Measurements from ENCODE around the gene MYO9A.
A peak's percentile ranks its signal among the peaks of the same experiment; 100 is the strongest.
"Not testable (repeated sequence)": the region's sequence is repeated elsewhere in the genome, so short reads cannot be mapped to it uniquely, and the experiment has no call there.

Gene MYO9A

DNA sequence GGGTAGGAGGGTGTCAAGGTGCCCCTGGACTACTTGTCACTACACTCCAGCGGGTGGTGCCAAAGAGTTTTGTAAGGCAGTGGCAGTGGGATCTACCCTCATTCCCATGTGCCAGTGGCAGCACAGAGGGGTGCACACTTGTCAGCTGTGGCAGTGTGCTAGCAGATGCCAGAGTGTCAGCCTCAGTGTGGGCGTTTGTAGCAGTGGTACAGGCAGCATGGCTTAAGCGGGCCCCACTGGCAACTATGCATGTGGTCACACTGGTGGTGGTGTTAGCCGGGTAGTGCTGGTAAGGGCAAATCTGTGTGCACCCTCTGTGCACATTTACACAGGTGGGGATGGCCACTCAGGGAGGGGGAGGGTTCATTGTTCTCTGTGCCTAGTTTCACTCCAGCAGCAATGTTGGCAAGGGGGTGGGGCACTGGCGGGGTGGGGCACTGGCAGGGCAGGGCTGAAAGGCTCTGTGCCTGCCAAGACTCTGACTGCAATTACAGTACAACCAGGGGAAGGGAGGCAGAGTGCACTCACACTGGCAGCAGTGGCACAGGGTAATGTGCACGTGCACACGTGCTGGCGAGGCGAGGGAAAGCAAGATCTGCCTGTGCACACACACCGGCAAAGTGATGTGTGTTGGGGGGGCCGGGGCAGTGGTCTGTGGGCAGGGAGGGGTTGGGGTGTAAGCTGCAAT, 31.8 kb downstream of the MYO9A start:
- H3K9me3 Mint-ChIP-seq, result peaks cover 20 to 31% of the 10 kb centered on the region in 2 donors
- no peak for ATAC-seq

DNA sequence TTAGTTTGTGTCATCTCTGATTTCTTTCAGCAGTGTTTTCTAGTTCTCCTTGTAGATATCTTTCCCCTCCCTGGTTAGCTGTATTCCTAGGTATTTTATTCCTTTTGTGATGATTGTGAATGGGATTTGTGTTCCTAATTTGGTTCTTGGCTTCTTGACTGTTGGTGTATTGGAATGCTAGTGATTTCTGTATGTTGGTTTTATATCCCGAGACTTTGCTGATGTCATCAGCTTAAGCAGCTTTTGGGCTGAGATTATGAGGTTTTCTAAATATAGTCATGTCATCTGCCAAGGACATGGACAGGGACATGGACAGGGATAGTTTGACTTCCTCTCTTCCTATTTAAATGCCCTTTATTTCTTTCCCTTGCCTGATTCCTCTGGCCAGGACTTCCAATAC, 35.8 kb downstream of the MYO9A start:
- ATAC-seq, result no peak
- no peak for DNase-seq
- Mint-ChIP-seq H3K27me3 (no peaks in the 10 kb centered on the region), H3K4me3 (no peak overlapping the region), H3K27ac (no peak overlapping the region), H3K9me3 (peaks cover 20 to 31% of the 10 kb centered on the region in 2 donors), H3K4me1 (peaks cover 14% of the 10 kb centered on the region)

More for the DNA sequence above, 31.8 kb downstream of the MYO9A start:
- no peaks in the 10 kb centered on the region for H3K4me1 Mint-ChIP-seq
- H3K4me3 Mint-ChIP-seq, result no peak overlapping the region
- no peak overlapping the region for H3K27ac Mint-ChIP-seq
- DNase-seq, result no peak
- no peaks in the 10 kb centered on the region for H3K27me3 Mint-ChIP-seq

DNA sequence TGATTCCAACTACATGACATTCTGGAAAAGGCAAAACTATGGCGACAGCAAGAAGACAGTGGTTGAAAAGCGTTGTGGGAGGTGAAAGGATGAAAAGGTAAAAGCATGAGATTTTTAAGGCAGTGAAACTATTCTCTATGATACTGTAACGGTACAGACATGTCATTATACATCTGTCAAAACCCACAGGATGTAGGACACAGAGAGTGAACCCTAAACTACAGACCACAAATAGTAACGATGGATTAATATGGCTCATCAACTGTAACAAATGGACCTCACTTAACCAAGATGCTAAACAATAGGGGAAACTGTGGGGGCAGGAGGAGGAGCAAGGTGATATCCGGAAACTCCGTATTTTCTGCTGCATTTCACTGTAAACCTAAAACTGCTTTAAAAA, 39.1 kb downstream of the MYO9A start:
- Mint-ChIP-seq H3K4me3 (no peak overlapping the region), H3K27ac (no peak overlapping the region), H3K27me3 (no peaks in the 10 kb centered on the region), H3K9me3 (peaks cover 14 to 20% of the 10 kb centered on the region in 2 donors), H3K4me1 (peaks cover 20% of the 10 kb centered on the region)
- no peak for DNase-seq
- ATAC-seq, result peak; percentile 82

DNA sequence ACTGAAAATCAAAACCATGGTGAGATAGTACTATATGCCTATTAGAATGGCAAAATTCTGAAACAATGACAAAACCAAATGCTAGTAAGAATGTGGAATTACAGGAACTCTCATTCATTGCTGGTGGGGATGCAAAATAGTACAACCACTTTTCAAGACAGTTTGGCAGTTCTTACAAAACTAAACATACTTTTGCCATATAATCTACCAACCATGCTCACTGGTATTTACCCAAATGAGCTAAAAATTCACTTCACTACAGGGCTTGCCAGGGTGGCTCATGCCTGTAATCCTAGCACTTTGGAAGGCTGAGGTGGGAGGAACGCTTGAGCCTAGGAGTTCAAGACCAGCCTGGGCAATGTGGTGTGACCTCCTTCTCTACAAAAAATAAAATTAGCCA, 40.0 kb downstream of the MYO9A start:
- peaks cover 20% of the 10 kb centered on the region for H3K4me1 Mint-ChIP-seq
- peaks cover 6 to 11% of the 10 kb centered on the region in 2 donors for H3K9me3 Mint-ChIP-seq
- H3K27ac Mint-ChIP-seq, result peak overlapping the region in 1 of 2 donors; percentile 31
- ATAC-seq (no peak), DNase-seq (no peak)
- no peaks in the 10 kb centered on the region for H3K27me3 Mint-ChIP-seq
- H3K4me3 Mint-ChIP-seq, result no peak overlapping the region

DNA sequence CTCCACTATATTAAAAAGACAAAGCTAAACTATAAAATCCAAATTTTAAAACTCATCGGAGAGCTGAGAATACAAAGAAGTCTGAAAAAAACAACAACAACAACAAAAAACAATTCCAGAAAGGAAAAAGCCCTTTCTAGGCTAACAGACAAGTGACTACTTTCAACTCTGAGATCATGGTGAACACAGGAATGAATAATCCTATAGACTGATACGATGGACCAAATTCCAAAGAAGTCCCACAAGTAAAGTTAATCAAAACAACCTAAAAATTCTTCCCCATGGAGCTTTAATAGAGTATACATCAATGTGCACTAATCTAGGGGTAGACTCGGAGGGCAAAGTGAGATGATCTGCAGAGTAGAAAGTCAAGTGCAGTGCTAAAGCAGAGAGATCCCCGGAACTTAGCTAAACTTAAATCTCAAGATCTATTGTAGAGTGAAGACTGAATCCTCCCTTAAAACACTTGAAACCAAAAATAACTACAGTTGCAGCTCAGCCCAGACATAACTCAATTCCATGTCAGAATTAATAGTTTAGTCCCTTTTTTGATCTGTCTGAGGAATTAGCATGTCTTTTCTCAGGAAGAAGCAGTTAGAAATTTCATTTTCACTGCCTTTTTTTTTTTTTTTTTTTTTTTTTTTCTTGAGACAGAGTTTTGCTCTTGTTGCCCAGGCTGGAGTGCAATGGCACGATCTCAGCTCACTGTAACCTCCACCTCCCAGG, 43.5 kb downstream of the MYO9A start:
- H3K27me3 Mint-ChIP-seq, result no peaks in the 10 kb centered on the region
- H3K4me1 Mint-ChIP-seq, result peaks cover 32% of the 10 kb centered on the region
- DNase-seq (no peak), ATAC-seq (no peak)
- no peaks in the 10 kb centered on the region for H3K9me3 Mint-ChIP-seq
- peak overlapping the region in 1 of 2 donors; percentile 48 for H3K27ac Mint-ChIP-seq
- H3K4me3 Mint-ChIP-seq, result no peak overlapping the region

DNA sequence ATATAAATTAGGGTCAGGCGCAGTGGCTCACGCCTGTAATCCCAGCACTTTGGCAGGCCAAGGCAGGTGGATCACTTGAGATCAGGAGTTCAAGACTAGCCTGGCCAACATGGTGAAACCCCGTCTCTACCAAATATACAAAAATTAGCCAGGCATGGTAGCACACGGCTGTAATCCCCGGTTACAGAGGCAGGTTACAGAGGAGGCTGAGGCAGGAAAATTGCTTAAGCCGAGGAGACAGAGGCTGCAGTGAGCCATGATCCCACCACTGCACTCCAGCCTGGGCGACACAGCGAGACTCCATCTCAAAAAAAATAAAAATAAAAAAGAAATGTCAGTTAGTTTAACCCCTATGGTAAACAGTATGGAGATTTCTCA, 46.5 kb downstream of the MYO9A start:
- H3K27ac Mint-ChIP-seq, H3K4me3 Mint-ChIP-seq, ATAC-seq, H3K9me3 Mint-ChIP-seq, H3K27me3 Mint-ChIP-seq, DNase-seq: not testable (repeated sequence)
- H3K4me1 Mint-ChIP-seq, result peaks cover 17% of the 10 kb centered on the region

DNA sequence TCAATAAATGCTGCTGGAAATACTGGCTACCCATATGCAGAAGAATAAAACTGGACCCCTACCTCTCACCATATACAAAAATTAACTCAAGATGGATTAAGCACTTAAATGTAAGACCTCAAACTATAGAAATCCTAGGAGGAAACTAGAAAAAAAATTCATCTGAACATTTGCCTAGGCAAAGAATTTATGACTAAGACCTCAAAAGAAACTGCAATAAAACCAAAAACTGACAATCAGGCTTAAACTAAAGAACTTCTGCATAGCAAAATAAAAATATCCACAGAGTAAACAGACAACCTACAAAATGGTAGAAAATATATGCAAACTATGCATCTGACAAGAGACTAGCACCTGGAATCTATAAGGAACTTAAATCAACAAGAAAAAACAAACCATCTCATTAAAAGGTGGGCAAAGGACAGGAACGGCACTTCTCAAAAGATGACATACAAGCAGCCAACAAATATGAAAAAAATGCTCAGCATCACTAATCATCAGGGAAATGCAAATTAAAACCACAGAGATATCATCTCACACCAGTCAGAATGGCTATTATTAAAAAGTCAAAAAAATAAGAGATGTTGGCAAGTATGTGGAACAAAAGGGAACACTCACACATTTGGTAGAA, 47.0 kb downstream of the MYO9A start:
- DNase-seq, result no peak
- no peak overlapping the region for H3K4me3 Mint-ChIP-seq
- H3K9me3 Mint-ChIP-seq, result no peaks in the 10 kb centered on the region
- no peak overlapping the region for H3K27ac Mint-ChIP-seq
- H3K27me3 Mint-ChIP-seq, result no peaks in the 10 kb centered on the region
- ATAC-seq, result no peak
- peaks cover 17% of the 10 kb centered on the region for H3K4me1 Mint-ChIP-seq

DNA sequence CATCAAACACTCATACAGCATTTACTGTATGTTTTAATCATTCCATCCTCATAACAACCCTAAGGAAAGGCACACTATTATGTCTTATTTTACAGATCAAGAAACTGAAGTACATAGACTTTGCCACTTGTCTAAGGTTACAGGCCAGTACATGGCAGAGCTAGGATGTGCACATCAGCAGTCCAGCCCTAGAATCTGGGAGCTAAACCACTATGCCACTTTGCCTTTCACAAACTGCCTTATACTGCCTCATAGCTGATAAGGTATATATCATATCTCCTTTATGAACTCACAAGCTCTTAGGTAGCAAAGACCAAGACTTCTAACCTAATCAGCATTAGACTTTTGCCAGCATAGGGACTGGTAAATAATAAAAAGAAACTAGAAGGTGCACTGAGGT, 49.1 kb downstream of the MYO9A start:
- H3K9me3 Mint-ChIP-seq, result no peaks in the 10 kb centered on the region
- no peaks in the 10 kb centered on the region for H3K27me3 Mint-ChIP-seq
- no peak overlapping the region for H3K27ac Mint-ChIP-seq
- DNase-seq, result no peak
- no peak for ATAC-seq
- H3K4me1 Mint-ChIP-seq, result peaks cover 12% of the 10 kb centered on the region
- H3K4me3 Mint-ChIP-seq, result no peak overlapping the region

DNA sequence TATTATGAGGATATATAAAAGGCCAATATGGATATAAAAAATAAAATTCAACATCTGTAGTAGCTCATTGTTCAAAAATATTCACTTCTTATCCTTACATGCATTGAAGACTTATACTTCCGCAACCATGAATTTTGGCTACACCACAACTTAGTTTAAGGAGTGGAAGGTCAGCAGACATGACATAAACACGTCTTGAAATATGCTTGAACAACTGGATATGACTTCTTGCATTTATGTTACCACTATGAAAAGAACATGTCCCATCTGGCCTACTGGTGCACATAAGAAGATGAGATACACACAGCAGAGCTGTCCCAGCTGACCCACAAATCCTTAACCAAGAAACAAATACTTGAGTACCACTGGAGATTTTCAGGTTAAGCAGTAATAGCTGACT, 52.1 kb downstream of the MYO9A start:
- no peak for ATAC-seq
- Mint-ChIP-seq H3K4me1 (peaks cover 16% of the 10 kb centered on the region), H3K4me3 (no peak overlapping the region), H3K9me3 (peaks cover 0 to 12% of the 10 kb centered on the region in 2 donors), H3K27me3 (no peaks in the 10 kb centered on the region), H3K27ac (no peak overlapping the region)
- no peak for DNase-seq

DNA sequence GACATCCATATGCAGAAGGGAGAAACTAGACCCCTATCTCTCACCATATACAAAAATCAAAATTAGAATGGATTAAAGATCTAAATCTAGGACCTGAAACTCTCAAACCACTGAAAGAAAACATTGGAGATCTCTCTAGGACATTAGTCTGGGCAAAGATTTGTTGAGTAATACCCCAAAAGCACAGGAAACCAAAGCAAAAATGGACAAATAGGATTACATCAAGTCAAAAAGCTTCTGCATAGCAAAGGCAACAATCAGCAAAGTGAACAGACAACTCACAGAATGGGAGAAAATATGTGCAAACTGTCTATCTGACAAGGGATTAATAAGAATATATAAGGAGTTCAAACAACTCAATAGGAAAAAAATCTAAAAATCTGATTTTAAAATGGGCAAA, 54.8 kb downstream of the MYO9A start:
- Mint-ChIP-seq H3K4me1 (peaks cover 17% of the 10 kb centered on the region), H3K27ac (no peak overlapping the region), H3K9me3 (peaks cover 0 to 12% of the 10 kb centered on the region in 2 donors), H3K27me3 (no peaks in the 10 kb centered on the region), H3K4me3 (no peak overlapping the region)
- DNase-seq (no peak), ATAC-seq (no peak)

DNA sequence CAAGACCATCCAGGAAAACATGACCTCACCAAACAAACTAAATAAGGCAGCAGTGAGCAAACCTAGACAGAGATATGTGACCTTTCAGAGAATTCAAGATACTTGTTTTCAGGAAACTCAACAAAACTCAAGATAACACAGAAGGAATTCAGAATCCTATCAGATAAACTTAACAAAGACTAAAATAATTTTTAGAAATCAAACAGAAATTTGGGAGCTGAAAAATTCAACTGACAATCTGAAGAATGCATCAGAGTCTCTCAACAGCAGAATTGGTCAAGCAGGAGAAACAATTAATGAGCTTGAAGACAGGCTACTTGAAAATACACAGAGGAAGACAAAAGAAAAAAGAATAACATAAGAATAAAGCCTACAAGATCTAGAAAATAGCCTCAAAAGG, 55.6 kb downstream of the MYO9A start:
- Mint-ChIP-seq H3K27me3 (no peaks in the 10 kb centered on the region), H3K9me3 (peaks cover 0 to 12% of the 10 kb centered on the region in 2 donors), H3K4me3 (no peak overlapping the region), H3K4me1 (peaks cover 20% of the 10 kb centered on the region), H3K27ac (no peak overlapping the region)
- DNase-seq, result no peak
- ATAC-seq, result no peak

DNA sequence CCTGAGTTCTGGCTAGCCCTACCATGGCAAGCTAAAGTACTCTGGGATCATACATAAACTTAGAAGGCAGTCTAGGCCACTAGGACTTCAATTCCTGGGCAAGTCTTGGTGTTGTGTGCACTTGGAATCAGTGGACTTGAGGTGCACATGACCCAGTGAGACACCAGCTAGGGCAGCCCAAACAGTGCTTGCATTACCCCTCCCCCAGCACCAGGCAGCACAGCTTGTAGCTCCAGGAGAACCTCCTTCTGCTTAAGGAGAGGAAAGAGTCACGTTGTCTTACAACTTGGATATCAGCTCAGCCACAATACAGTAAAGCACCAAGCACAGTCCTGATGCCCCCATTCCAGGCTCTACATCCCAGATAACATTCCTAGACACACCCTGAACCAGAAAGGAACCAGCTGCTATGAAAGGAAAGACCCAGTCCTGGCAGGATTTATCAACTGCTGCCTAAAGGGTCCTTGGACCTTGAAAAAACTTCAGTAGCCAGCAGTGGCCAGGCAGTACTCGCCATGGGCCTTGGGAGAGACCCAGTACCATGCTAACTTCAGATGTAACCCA, 57.2 kb downstream of the MYO9A start:
- Mint-ChIP-seq H3K4me3 (no peak overlapping the region), H3K27ac (peak overlapping the region in 1 of 2 donors; percentile 74), H3K9me3 (peaks cover 0 to 12% of the 10 kb centered on the region in 2 donors), H3K4me1 (peaks cover 21% of the 10 kb centered on the region), H3K27me3 (no peaks in the 10 kb centered on the region)
- DNase-seq (no peak), ATAC-seq (no peak)

DNA sequence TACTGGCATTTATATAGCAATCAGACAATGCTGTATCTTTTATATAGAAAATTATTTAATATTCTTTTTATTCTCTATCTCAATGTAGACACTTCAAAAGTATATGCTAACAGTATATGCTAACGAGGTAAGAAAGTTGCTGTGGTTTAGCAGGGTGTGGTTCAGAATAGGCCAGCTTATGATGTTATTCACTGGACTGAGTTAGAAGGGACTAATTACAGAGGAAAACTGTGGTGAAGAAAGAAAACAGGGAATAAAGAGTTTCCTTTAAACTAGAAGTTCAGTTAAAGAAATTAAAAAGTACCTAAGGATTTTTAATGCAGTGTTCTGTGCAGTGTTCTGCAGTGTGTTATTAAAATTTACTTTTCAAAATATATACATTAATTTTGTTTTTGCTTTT, 59.4 kb downstream of the MYO9A start:
- no peak for DNase-seq
- H3K4me1 Mint-ChIP-seq, result peaks cover 21% of the 10 kb centered on the region
- no peak for ATAC-seq
- H3K9me3 Mint-ChIP-seq, result peaks cover 0 to 12% of the 10 kb centered on the region in 2 donors
- no peak overlapping the region for H3K4me3 Mint-ChIP-seq
- no peaks in the 10 kb centered on the region for H3K27me3 Mint-ChIP-seq
- H3K27ac Mint-ChIP-seq, result no peak overlapping the region

DNA sequence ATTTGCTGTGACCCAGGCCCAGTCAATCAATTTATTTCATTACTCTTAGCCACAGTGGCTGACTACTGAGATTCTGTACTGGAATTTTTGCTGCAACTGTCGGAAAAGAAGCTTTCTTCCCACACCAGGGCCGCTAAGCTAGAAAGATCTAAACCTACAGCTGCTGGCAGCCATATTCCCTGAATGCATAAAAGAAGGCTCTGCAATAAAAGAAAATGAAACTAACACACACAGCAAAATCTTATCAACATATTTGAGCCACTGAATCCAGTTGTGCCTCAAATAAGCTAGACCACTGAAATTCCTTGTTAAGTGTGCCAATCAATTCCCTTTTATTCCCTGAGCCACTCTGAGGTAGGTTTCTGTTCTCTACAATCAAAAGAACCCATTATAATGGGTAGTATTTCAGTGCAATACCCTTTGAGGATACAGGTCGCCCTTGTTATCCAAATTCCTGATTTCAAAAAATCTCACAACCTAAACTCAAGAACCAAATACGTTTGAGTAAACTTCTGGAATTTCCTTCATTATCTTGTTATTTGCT, 60.3 kb downstream of the MYO9A start:
- Mint-ChIP-seq H3K27me3 (no peaks in the 10 kb centered on the region), H3K9me3 (peaks cover 0 to 6% of the 10 kb centered on the region in 2 donors), H3K4me1 (peaks cover 21% of the 10 kb centered on the region), H3K27ac (peak overlapping the region in 1 of 2 donors; percentile 27), H3K4me3 (no peak overlapping the region)
- no peak for ATAC-seq
- no peak for DNase-seq

DNA sequence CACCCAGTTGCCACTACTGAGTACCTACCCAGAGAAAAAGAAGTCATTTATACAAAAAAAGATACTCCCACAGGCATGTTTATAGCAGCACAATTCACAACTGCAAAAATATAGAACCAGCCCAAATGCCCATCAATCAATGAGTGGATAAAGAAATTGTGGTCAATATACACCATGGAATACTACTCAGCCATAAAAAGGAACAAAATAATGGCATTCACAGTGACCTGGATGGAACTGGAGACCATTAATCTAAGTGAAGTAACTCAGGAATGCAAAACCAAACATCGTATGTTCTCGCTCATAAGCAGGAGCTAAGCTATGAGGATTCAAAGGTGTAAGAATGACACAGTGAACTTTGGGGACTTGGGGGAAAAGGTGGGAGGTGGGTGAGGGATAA, 61.7 kb downstream of the MYO9A start:
- H3K4me1 Mint-ChIP-seq, result peaks cover 15% of the 10 kb centered on the region
- not testable (repeated sequence) for H3K27ac Mint-ChIP-seq, ATAC-seq, H3K27me3 Mint-ChIP-seq, H3K4me3 Mint-ChIP-seq, H3K9me3 Mint-ChIP-seq, DNase-seq

DNA sequence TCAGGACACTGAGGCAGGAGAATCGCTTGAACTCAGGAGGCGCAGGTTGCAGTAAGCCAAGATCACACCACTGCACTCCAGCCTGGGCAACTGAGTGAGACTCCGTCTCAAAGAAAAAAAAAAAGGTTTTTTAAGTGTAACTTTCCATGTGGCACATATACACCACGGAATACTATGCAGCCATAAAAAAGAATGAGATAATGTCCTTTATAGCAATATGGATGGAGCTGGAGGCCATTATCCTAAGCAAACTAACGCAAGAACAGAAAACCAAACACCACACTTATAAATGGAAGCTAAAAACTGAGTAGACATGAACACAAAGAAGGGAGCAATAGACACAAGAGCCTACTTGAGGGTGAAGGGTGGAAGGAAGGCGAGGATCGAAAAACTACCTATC, 64.7 kb downstream of the MYO9A start:
- ATAC-seq, H3K4me1 Mint-ChIP-seq: not testable (repeated sequence)

More for the DNA sequence above, 64.7 kb downstream of the MYO9A start:
- DNase-seq, H3K9me3 Mint-ChIP-seq, H3K27ac Mint-ChIP-seq, H3K4me3 Mint-ChIP-seq, H3K27me3 Mint-ChIP-seq: not testable (repeated sequence)

Measured in stimulated activated naive CD8-positive, alpha-beta T cell treated with anti-CD3 and anti-CD28 coated beads, Interleukin-15, amount 100 ng/mL, for 72 hours (primary cell).